NCI-H446 (cell line): ENCODE measurements around the gene SHISAL1.
"Not testable (repeated sequence)": the region's sequence is repeated elsewhere in the genome, so short reads cannot be mapped to it uniquely, and the experiment has no call there.

ENCODE experiments used
- DNase-seq, 2 experiments: peaks; one replicate each; lab custom pipeline; 2025; lab: John Stamatoyannopoulos, UW

SHISAL1 gene

DNA sequence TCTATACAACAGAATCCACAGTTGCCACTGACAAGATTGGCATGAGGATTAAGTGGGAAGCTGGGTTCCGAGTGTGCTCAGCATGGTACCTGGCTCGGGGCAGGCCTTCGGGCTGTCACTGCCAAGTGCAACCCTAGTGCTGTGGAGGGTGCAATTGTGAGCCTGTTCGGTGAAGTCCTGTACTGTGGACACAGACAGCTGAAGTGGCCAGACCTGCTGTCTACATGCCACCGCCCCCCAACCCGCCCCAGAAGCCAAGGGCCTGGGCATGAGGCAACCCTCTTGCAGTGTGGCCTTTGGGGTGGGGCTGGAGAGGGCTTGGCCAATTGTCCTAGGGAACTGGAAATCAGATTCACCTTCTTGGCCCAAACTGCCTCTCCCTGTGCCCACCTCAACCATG is 15.6 kb upstream of the SHISAL1 start:
- DNase-seq, result no peak

DNA sequence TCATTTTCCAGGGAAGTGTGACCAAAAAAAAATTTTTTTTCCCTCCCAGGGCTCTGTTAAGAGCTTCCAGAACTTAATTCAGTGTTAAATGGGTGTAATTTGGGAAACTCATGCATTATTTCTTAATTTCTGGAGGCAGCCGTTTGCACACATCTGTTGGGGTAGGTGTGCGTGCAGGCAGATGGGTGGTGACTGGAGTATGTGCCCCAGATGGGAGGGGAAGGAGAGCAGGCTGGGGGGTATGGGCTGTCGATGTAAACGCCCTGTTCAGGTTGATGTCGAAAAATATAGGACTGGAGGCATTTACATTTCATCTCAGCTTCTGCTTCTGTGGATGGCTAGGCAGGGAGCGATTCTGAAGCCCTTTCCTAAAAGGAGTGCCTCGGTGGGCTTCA is 13.7 kb upstream of the SHISAL1 start:
- no peak for DNase-seq

DNA sequence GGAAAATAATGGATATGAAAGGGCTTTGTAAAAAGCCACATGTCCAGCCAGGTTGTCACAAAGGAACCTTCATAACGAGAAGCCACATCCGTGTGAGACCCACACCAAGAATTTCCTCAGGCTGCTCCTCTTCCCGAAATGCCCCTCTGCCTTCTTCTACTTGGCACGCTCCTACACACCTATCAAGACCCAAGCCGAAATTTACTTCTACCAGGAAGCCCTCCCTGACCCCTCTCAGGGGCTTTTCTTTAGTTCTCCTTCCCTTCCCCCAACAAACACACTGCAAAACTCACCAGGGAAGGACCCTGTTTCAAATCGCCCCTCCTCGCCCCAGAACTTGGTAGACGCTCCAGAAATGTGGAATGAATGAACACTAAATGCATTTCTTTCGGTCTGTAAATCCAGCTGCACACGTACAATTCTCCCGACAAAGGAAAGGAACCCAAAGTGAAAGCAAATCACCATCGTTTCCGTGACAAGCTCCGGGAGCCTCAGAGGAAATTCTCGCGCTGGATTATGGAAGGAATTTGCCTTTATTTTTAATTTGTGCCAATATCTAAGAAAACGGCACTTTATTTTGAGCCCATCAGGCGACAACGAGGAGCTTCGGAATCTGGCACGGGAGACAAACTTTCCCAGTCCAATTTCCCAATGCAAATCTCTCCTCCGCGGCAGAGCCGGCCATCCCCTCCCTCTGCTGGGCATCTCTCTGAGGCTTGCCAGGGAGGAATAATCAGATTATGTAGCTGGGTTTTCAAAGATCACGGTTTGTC is 13.2 kb upstream of the SHISAL1 start:
- no peak for DNase-seq

DNA sequence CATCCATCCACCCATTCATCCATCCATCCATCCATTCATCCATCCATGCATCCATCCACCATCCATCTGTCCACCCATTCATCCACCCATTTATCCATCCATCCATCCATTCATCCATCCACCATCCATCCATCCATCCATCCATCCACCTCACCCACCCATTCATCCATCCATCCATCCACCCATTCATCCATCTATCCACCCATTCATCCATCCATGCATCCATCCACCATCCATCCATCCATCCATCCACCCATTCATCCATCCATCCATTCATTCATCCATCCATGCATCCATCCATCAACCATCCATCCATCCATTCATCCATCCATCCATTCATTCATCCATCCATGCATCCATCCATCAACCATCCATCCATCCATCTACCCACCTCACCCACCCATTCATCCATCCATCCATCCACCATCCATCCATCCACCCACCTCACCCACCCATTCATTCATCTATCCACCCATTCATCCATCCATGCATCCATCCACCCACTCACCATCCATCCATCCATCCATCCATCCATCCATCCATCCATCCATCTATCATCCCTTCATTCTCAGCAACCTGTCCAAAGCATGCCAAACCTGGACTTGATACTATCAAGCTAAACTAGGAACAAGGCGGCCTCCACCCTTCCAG is 10.5 kb upstream of the SHISAL1 start:
- DNase-seq, result not testable (repeated sequence)

DNA sequence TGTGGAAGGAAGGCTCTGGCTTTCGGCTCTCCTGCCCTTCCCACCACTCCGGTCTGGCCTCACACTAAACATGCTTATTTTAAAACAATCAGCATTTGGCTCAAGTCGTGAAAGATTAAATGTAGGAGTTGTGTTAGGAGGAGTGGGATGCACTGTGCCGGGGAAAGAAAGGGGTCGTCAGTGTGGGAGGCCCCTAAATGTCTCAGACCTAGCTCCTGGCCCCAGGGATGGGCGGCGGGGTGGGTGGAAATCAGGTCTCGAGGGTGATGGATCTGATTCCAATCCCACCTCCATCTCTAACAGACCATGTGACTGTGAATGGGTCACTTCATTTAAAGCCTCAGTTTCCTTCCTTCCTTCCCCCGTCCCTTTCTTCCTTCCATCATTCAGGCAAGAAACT is 6.9 kb upstream of the SHISAL1 start:
- no peak for DNase-seq

DNA sequence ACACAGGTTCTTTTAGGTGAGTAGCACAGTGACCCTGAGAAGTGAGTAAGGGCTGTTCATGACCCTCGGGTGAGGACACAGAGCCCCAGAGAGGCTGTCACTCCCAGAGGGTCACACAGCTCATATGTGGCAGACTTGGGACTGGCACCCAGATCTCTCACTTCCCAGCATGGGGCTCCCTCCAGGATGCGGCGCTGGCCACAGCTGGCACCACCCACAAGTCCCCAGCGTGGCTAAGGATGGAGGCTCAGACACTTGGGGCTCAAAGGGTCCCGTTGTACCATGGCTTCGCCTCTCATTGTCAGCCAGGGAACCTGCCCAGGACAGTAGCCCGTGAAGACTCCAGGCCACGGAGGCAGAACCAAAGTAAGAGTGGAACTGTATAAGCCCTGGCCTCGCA is 6.0 kb upstream of the SHISAL1 start:
- DNase-seq, result no peak

DNA sequence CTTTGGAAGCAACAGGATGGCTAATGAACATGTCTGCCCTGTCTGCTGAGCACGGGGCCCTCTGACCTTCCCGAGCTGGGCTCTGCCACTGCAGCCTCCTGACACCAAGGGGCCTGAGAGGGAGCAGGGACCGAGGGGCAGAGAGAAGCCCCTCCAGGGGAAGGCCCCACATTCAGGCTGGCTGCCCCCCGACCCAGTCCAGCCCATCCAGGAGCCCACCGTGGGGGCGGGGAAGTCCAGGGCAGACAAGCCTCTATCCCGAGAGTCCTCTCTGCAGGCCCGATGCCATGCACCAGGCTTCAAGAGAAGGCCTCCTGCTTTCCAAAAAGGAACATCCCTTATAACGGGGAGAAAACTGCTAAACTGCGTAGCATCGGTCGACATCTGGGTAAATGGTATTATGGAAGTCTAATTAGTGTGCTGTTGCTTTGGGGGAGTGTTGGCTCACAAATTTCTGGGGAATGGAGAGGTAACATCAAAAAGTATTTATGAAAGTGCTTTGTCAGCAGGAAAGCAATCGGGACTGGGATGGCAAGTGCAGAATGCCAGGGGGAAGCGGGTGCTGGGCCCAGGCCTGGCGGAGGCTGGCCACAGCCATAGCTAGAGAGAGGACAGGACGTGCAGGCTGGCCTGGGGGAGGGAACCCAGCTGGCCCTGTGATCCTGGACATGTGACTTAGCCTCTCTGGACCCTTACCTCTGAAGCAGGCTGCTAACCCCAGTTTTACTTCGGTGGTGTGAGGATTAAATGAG is 5.3 kb upstream of the SHISAL1 start:
- DNase-seq, result no peak

DNA sequence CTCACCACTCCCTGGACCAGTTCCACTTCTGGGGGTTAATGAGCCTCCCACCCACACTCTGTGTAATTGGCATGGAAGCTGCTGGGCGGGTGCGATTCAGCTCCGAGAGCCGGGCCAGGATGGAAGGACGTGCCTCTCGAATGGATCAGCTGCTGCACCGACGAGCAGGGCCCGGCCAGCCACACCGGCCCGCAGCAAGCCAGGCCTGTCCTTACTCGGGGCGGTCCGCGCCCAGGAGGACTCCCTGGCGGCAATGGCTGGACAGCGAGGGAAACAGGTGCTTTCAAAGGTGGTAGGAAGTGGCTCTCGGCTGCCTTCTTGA is 4.3 kb upstream of the SHISAL1 start:
- no peak for DNase-seq

DNA sequence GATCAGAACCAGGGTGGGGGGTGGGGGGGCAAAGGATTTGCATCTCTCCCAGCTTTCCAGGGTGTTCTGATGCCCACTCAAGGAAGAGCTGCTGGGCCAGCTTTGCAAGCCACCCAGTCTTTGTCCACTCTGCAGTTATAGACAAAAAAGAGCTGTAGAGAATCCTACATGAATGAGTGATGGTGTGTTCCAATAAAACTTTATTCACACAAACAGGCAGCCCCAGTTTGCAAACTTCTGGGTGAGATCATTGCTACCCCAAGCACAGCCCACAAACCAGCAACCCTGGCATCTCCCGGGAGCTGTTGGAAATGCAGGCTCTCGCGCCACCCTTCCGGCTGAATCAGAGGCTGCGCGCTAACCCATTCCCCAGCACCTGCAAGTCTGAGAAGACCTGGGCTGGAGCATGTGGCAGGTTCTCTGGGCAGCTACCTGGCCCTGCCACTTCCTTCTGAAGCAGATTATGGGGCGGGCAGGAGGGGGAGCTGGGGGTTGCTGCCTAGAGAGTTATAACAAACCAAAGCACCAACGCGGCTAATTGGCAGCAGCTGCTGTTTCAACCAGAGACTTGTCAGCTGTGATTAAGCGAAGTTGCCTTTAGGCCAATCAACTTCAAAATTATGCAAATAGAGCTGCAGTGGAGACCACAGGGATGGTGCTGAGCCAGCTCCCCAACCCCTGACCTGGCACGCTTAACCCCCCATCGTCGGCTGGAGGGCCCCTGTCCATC is 3.8 kb upstream of the SHISAL1 start:
- DNase-seq, result no peak

DNA sequence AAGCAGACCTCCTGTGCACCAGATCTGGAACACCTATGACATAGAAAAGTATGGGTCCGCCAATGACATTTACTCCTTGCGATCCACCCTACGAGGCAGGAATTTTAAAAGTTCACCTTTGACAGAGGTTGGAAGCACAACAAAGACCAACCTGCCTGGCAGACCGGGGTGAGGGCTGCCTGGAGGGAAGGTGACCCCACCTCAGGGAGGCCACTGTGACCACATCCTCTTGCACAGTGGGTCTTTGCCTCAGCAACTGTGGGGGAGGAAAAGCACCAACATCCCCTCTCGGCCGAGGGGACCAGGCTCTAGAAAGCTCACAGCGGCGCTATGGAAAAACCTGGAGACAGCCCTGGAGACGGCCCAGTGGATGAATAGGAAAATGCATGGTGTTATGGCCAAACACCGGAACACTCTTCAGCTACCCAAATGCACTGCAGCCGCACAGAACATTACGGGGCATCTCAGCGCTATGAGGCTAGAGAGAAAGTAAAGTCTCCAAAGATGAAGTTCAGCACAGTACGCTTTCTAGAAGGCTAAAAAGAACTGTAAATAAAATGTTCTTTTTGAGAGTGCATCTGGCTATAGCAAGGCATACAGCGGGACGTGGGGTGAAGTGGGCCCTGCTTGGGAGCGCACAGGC is 1.8 kb upstream of the SHISAL1 start:
- DNase-seq, result no peak

DNA sequence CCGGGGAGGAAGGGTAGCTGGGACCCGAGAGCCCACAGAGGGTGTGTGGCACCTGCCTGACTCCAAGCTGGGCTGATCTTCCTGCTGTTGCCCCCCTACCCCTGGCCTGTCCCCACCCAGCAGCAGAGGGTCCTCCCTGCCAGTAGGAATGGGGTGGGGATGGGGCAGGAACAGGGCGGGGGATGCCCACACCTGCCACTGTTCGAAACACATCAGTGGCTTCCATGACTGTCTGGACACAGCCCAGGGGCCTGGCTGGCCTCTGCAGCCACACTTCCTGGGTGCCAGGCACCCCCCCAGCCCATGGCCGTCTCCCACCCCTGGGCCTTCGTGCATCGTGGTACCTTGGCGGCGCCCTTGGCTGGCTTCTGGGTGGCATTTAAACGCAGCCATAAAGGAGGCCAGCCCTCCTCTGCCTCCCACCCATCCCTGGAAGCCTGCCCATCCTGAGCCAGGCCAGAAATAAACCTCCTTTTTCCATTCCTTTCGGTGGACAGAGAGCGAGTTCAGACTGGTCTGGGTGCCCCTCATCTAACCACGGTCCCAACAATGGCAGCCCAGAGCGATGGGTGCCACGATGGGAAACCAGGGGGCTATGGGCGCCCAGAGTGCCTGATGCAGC is 745 bp upstream of the SHISAL1 start:
- DNase-seq, result no peak

DNA sequence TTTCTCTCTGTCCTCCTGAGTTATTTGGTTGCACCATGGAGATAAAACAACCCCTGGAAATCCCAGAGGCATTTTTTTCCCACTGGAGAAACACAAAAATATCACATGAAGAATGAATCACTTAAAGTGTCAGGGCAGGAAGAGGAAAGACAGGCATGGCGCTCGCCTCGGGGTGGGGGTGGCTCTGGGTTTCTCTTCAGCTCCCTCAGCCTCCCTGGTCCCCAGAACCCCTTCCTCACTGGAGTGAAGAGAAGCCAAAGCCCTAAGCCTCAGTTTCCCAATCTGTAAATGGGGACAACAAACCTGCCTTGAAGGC is 938 bp downstream of the SHISAL1 start:
- no peak for DNase-seq

DNA sequence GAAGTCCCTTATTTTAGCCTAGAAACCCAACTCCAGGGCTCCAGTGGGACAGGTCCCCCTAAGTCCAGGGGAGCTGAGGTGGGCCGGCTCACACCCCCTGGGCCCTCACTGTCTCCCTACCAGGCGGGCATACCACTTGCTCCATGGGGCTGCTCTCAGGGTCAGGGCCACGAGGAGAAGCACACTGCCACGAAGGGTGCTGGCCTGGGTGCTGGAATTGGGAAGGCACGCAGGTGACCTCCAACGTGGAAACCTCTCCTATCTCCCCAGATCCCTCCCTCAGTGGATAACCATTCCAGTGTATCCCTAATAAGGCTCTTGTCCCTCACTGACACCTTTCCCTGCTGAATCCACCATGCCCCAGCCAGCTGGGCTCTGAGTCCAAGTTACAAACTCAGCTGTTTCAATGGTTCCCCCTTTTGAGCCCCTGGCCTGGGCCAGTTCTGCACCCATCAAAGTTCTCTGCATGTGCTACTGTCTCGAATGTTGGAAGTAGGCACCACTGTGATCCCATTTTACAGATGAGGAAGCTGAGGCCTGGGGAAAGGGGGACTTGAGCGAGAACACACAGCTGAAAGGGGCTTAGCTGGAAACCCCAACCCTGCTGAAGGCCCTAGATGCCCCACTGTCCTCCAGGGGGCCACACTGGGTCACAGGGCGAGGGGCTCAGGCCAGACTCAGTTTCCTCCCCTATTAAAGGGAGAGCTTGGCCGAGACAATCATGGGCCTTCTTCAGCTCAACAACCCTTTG is 1.5 kb downstream of the SHISAL1 start:
- DNase-seq, result no peak

DNA sequence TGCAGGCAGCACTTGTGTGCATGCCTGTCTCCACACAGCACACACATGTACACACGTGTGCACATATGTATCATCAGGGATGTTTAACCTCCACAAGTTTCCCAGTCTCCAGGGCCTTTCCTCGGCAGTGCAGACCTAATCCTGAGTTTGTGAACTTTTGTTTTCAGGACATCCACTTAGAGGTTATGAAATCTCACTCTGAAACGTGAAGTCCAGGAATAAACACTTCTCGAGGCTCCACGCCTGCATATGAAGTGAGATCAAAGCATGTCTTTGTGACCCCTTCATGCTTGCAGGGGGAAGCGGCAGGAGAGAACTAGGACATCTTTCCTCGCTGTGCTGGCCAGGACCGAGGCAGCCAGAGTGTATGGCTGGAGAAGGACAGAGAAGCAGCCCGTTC is 3.1 kb downstream of the SHISAL1 start:
- no peak for DNase-seq

DNA sequence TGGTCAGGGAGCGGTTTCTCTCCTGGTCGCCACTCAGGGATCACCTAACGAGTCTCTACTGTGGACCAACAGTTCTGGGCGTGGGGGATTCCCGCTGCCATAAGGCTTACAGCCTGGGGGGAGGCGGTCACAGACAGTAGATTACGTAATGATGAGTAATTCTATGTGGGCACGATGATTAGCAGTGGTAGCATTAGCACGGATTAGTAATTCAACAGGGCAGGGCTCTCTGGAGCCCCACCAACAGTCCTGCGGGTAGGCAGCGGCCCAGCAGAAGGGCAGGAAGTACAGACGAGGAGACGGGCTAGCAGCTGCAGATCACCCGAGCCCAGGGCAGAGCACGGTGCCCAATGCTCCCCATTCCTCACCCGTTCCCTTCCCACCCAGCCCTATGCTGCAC is 3.6 kb downstream of the SHISAL1 start:
- DNase-seq, result no peak

DNA sequence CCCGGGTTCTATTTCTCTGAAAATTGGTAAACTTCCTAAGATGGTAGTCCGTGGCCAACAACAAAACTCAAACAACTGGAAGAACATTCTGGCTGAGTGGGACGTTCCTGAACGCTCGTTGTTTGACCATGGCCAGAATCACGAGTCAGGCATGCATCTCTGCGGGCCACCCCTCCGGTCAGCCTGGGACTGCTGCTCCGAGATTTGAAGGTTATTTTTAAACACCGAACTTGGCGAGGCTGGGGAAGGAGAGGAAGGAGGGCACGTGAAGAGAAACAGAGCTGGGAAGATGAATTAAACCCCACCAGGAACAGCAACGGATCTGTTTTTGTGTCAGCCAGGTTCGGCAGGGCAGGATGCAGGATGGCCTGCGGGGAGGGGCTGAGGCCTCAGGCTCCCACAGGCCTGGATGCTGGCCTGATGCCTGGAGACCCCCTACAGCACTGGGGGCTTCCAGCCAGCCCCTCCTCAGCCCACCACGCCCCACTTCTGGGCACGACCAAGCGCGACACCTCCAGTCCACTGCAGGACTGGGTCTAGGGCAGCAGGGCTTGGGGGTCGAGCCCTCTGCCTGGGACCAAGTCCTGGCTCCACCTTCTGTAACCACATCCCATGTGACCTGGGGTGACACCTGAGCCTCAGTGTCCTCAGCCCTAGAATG is 5.1 kb downstream of the SHISAL1 start:
- DNase-seq, result no peak

DNA sequence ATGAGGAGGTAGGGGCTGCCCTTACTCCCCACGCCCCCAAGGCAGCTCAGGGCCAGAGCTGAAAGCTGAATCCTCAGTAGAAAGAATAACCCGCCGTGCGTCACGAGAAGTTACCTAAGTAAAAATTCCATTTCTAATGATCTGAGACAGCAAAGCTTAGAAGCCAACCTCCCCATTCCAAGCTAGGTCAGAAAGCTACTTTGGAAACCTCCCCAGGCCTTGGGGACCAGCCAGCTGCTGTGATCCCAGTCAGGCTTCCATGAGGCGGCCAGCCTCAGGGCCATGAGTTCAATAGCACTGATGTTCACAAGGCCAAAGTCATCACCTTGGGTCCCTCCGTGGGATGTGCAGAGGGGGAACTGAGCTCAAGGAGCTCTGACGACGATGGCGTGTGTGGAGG is 6.9 kb downstream of the SHISAL1 start:
- DNase-seq, result no peak

DNA sequence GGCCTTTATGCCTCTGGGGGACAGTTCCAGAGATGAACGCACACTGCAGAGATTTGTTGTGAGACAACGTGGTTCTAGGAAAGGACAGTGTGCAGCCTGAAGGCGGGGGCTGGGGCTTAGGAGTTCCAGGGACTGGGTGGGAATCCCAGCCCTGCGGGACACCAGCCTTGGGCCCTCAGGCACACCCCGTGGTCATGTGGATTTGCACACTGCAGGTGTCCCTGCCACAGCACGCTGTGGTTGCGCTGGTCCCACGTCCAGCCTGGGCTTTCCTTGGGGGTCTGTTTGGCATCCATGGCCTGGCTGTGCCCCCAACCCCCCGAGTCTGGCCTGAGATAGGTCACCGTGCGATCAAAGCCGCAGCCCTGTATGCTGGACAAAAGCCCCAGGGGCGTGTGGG is 7.3 kb downstream of the SHISAL1 start:
- no peak for DNase-seq

DNA sequence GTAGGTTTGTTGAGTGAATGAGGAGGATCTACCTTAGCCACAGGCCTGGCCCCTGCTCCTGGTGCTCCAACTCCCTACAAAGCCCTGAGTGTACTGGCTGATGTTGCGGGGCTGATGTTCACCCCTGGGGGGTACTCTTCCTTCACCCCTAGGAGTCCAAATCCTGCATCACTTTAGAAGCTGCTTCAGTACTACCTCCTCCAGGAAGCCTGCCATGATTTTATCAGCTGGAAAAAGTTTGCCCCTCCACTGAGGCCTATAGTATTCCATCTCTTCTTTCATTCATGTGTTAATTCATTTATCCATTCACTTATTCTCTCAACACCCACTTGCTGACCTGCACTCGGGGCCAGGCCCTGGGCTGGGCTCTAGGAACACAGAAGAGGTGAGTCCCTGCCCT is 7.8 kb downstream of the SHISAL1 start:
- no peak for DNase-seq

DNA sequence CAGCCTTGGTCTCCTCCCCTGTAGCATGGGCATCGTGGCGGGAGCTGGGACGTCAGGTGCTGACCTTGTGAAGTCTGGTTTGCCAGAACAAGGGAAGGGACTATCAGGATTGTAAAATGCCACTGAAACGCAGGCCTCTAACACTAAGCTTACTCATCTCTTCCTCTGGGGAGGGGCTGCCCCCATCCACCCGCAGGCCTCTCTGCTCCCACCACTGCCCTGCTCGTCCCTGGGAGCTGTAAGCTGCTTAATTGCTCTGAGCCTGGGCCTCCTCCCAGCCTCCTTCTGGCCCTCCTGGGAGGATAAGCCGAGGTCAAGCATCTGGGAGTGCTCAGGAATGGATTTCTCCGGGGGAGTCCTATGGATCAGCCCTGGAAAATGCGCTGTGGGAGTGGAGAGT is 8.4 kb downstream of the SHISAL1 start:
- no peak for DNase-seq

DNA sequence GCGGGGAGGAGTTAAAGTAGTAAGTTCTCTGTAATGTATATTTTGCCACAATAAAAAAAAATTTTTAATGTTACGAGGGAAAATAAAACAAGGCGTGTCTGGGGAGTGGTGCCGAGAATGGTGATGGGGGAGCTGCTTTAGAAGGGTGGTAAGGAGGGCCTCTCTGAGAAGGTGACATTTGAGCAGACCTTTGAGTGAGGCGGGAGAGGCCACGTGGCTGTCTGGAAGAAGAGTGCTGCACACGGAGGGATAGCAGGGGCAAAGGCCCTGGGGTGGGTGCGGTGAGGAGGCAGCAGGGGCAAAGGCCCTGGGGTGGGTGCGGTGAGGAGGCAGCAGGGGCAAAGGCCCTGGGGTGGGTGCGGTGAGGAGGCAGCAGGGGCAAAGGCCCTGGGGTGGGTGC is 10.4 kb downstream of the SHISAL1 start:
- DNase-seq, result not testable (repeated sequence)
